ENCODE data around the gene MYO10. TPM values are rescaled to one million over a fixed set of nuclear protein-coding genes. Genes with fewer than 3 reads are reported as not detected.

MYO10 gene
- total RNA-seq, 3 donors from 2014 or later = 8.6 to 22.6 (median 21.2) TPM

DNA sequence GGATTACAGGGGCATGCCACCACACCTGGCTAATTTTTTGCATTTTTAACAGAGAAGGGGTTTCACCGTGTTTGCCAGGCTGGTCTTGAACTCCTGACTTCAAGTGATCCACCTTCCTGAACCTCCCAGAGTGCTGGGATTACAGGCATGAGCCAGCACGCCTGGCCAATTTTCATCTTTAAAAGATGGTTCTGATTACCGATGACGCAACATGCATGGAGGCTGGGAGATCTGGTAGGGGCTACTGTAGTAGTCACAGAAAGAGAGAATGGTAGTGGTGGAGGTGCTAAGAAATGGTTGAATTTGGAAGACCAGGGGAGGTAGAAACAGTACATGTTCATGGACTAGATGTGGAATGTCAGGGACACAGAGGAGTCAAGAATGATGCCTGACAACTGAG, 296.9 kb downstream of the MYO10 start:
- H3K4me1 ChIP-seq = no peaks in the 10 kb centered on the region
- H3K9me3 ChIP-seq = no peaks in the 10 kb centered on the region
- no peak overlapping the region for H3K4me3 ChIP-seq
- H3K27me3 ChIP-seq = no peaks in the 10 kb centered on the region
- DNase-seq (ENCODE audit: low spot score in 2 of 2) = no peak
- no peak overlapping the region for H3K27ac ChIP-seq
- intact Hi-C loops (cut with DNase I; ENCODE audit: low total_unique reads) = no loop called here
- TF ChIP-seq CTCF (IDR thresholded peaks at IDR 0.05) (no peak), POLR2AphosphoS5 (IDR thresholded peaks at IDR 0.05) (no peak), POLR2A (IDR thresholded peaks at IDR 0.05) (no peak)
- H3K36me3 ChIP-seq = no peaks in the 10 kb centered on the region

DNA sequence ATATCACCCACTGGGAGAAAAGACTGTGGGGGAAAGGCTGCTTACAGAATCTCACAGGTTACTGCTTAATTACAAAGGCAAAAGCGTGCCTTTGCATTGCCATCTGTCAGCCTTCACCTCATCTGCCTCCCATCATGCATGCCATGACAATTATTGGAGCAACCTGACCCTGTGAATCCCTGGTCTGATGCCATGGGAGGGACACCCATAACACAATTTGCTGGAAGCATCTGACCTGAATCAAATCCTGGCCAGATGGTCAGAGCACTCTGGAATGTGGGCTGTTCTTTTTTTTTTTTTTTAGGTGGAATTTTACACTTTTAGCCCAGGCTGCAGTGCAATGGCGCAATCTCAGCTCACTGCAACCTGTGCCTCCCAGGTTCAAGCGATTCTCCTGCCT, 307.7 kb downstream of the MYO10 start:
- intact Hi-C loops (cut with DNase I; ENCODE audit: low total_unique reads) = no loop called here
- Histone ChIP-seq H3K9me3 (no peaks in the 10 kb centered on the region), H3K27me3 (no peaks in the 10 kb centered on the region), H3K4me3 (no peak overlapping the region), H3K27ac (no peak overlapping the region), H3K4me1 (no peaks in the 10 kb centered on the region), H3K36me3 (no peaks in the 10 kb centered on the region)
- DNase-seq (ENCODE audit: low spot score in 2 of 2) = no peak
- TF ChIP-seq POLR2AphosphoS5 (IDR thresholded peaks at IDR 0.05) = no peak
- no peak for TF ChIP-seq CTCF (IDR thresholded peaks at IDR 0.05)
- TF ChIP-seq POLR2A (IDR thresholded peaks at IDR 0.05) = no peak

- Histone ChIP-seq H3K36me3 (no peaks in the 10 kb centered on the region), H3K27me3 (no peaks in the 10 kb centered on the region), H3K27ac (peak overlapping the region in 1 of 2 donors; percentile 12), H3K4me3 (no peak overlapping the region), H3K4me1 (no peaks in the 10 kb centered on the region), H3K9me3 (no peaks in the 10 kb centered on the region)
- TF ChIP-seq POLR2AphosphoS5 (IDR thresholded peaks at IDR 0.05) = no peak
- TF ChIP-seq POLR2A (IDR thresholded peaks at IDR 0.05) = no peak
- TF ChIP-seq CTCF (IDR thresholded peaks at IDR 0.05) = no peak
- intact Hi-C loops (cut with DNase I; ENCODE audit: low total_unique reads) = no loop called here
- no peak for DNase-seq (ENCODE audit: low spot score in 2 of 2)
These were observed 309.3 kb downstream of the MYO10 start for GRCh38 chr5:16626696-16627264.

DNA sequence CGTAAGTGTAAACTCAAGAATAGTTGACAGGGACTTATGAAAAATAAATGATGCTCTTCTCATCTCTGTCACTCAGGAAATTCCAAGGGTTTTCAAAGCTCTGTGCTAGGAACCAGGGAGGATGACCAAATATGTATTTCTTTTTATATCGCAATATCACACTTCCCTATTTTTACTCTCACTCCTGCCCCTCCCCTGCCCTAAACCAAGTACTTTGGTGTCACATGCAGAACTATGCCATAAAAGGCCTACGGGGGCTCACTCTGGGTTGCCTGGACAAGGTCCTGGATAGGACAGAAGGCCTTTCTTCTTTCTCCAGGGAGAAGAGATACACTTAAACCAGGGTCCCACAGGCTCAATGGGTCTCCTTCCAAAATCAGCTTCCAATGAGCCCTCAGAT, 311.0 kb downstream of the MYO10 start:
- no peaks in the 10 kb centered on the region for H3K27me3 ChIP-seq

DNA sequence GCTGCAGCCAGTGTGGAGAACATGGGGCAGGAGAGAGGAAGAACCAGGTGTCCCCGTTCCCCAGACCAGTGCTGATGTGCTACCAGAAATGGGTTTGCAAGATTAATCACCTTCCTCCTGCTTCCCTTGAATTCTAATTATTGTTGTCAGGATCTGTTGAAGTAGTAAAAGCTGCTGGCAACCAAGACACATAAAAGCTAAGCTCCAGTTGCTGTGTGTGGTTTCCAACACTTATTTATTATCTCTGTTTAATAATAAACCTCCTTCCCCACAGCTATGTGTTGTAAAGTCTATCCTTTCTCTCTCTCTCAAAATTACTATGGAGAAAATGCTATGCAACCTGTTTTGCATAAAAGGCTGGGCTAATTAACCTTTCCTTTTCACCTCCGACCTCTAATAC, 317.0 kb downstream of the MYO10 start:
- no peaks in the 10 kb centered on the region for H3K36me3 ChIP-seq
- no peak overlapping the region for H3K27ac ChIP-seq
- no peaks in the 10 kb centered on the region for H3K9me3 ChIP-seq
- H3K4me3 ChIP-seq = no peak overlapping the region
- DNase-seq (ENCODE audit: low spot score in 2 of 2) = no peak
- no peaks in the 10 kb centered on the region for H3K4me1 ChIP-seq
- intact Hi-C loops (cut with DNase I; ENCODE audit: low total_unique reads) = no loop called here
- H3K27me3 ChIP-seq = no peaks in the 10 kb centered on the region
- TF ChIP-seq POLR2A (IDR thresholded peaks at IDR 0.05) (no peak), CTCF (IDR thresholded peaks at IDR 0.05) (no peak), POLR2AphosphoS5 (IDR thresholded peaks at IDR 0.05) (no peak)

More for the DNA sequence above, 311.0 kb downstream of the MYO10 start:
- TF ChIP-seq CTCF (IDR thresholded peaks at IDR 0.05) = no peak
- TF ChIP-seq POLR2A (IDR thresholded peaks at IDR 0.05) = no peak
- TF ChIP-seq POLR2AphosphoS5 (IDR thresholded peaks at IDR 0.05) = no peak
- Histone ChIP-seq H3K4me1 (no peaks in the 10 kb centered on the region), H3K36me3 (no peaks in the 10 kb centered on the region), H3K4me3 (no peak overlapping the region), H3K9me3 (no peaks in the 10 kb centered on the region), H3K27ac (no peak overlapping the region)
- no peak for DNase-seq (ENCODE audit: low spot score in 2 of 2)
- intact Hi-C loops (cut with DNase I; ENCODE audit: low total_unique reads) = no loop called here

Data from breast epithelium (tissue), 4 donors.